ENCODE results near the gene MACROD2.

Gene MACROD2

GRCh38 chr20:16066571-16066970 lies 2071.3 kb downstream of the MACROD2 start:
- H4K20me1 ChIP-seq (ENCODE audit: low read depth, low read length): no peaks in the 10 kb centered on the region
- no peaks in the 10 kb centered on the region for H3K79me2 ChIP-seq (ENCODE audit: insufficient read depth, low read length)
- TF ChIP-seq EZH2phosphoT487 (conservative IDR thresholded peaks at IDR 0.05; ENCODE audit: low read length): no peak
- no peaks in the 10 kb centered on the region for H3K9me2 ChIP-seq (replicated peaks; ENCODE audit: insufficient read depth, low read length)
- H3K27me3 ChIP-seq (ENCODE audit: low read length): no peaks in the 10 kb centered on the region
- H3K27ac ChIP-seq (ENCODE audit: low read depth, low read length): no peak overlapping the region
- H3K9ac ChIP-seq (ENCODE audit: low read length): no peak overlapping the region
- no peaks in the 10 kb centered on the region for H3K9me3 ChIP-seq (ENCODE audit: insufficient read depth, low read length)
- H3K4me2 ChIP-seq (ENCODE audit: low read depth, low read length, poor library complexity, severe bottlenecking): no peak overlapping the region
- no peak overlapping the region for H3K4me3 ChIP-seq (ENCODE audit: insufficient read depth, low read length, poor library complexity, severe bottlenecking)
- H3F3A ChIP-seq (ENCODE audit: insufficient read depth): no peaks in the 10 kb centered on the region
- no peak overlapping the region for H2AFZ ChIP-seq (ENCODE audit: low read depth, low read length, severe bottlenecking)
- no peaks in the 10 kb centered on the region for H3K36me3 ChIP-seq (ENCODE audit: low read length)

GRCh38 chr20:16069389-16070010 lies 2074.2 kb downstream of the MACROD2 start:
- TF ChIP-seq CTCF (IDR thresholded peaks at IDR 0.05; ENCODE audit: insufficient read depth, low read length, poor library complexity, severe bottlenecking) (no peak), EZH2phosphoT487 (conservative IDR thresholded peaks at IDR 0.05; ENCODE audit: low read length) (no peak)
- no peak overlapping the region for H2AFZ ChIP-seq (ENCODE audit: low read depth, low read length, severe bottlenecking)
- H3K79me2 ChIP-seq (ENCODE audit: insufficient read depth, low read length): no peaks in the 10 kb centered on the region
- no peaks in the 10 kb centered on the region for H3F3A ChIP-seq (ENCODE audit: insufficient read depth)
- no peak overlapping the region for H3K27ac ChIP-seq (ENCODE audit: low read depth, low read length)
- H3K4me3 ChIP-seq (ENCODE audit: insufficient read depth, low read length, poor library complexity, severe bottlenecking): no peak overlapping the region
- H3K36me3 ChIP-seq (ENCODE audit: low read length): no peaks in the 10 kb centered on the region
- no peaks in the 10 kb centered on the region for H4K20me1 ChIP-seq (ENCODE audit: low read depth, low read length)
- H3K4me2 ChIP-seq (ENCODE audit: low read depth, low read length, poor library complexity, severe bottlenecking): no peak overlapping the region
- H3K9ac ChIP-seq (ENCODE audit: low read length): no peak overlapping the region
- H3K9me2 ChIP-seq (replicated peaks; ENCODE audit: insufficient read depth, low read length): no peaks in the 10 kb centered on the region
- no peaks in the 10 kb centered on the region for H3K27me3 ChIP-seq (ENCODE audit: low read length)
- no peaks in the 10 kb centered on the region for H3K9me3 ChIP-seq (ENCODE audit: insufficient read depth, low read length)

DNA sequence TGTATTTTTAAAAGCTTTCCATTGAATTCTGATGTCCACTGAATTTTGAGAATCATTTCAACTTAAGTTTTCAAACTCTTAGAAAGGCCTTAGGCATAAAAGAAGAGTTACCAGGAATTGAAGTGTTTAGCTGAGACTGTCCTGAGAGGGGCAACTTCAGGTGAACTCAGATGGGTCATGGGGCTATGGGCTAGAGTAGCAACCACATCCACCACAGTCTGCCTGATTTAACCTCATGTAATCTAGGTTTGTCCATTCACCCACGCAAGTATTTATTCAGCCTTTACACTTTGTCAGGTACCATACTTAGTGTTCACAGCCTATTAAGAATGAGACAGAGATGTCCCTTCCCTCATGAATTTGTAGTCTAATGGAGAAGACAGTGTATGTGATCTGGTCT lies 2076.9 kb downstream of the MACROD2 start:
- Histone ChIP-seq H3K9me2 (replicated peaks; ENCODE audit: insufficient read depth, low read length) (no peaks in the 10 kb centered on the region), H3K27ac (ENCODE audit: low read depth, low read length) (no peak overlapping the region), H2AFZ (ENCODE audit: low read depth, low read length, severe bottlenecking) (no peak overlapping the region), H3K9me3 (ENCODE audit: insufficient read depth, low read length) (no peaks in the 10 kb centered on the region), H3K36me3 (ENCODE audit: low read length) (no peaks in the 10 kb centered on the region), H3K27me3 (ENCODE audit: low read length) (no peaks in the 10 kb centered on the region), H4K20me1 (ENCODE audit: low read depth, low read length) (no peaks in the 10 kb centered on the region), H3F3A (ENCODE audit: insufficient read depth) (no peaks in the 10 kb centered on the region), H3K4me3 (ENCODE audit: insufficient read depth, low read length, poor library complexity, severe bottlenecking) (no peak overlapping the region), H3K9ac (ENCODE audit: low read length) (no peak overlapping the region), H3K79me2 (ENCODE audit: insufficient read depth, low read length) (no peaks in the 10 kb centered on the region), H3K4me2 (ENCODE audit: low read depth, low read length, poor library complexity, severe bottlenecking) (no peak overlapping the region)
- no peak for TF ChIP-seq CTCF (IDR thresholded peaks at IDR 0.05; ENCODE audit: insufficient read depth, low read length, poor library complexity, severe bottlenecking)
- TF ChIP-seq EZH2phosphoT487 (conservative IDR thresholded peaks at IDR 0.05; ENCODE audit: low read length): no peak

DNA sequence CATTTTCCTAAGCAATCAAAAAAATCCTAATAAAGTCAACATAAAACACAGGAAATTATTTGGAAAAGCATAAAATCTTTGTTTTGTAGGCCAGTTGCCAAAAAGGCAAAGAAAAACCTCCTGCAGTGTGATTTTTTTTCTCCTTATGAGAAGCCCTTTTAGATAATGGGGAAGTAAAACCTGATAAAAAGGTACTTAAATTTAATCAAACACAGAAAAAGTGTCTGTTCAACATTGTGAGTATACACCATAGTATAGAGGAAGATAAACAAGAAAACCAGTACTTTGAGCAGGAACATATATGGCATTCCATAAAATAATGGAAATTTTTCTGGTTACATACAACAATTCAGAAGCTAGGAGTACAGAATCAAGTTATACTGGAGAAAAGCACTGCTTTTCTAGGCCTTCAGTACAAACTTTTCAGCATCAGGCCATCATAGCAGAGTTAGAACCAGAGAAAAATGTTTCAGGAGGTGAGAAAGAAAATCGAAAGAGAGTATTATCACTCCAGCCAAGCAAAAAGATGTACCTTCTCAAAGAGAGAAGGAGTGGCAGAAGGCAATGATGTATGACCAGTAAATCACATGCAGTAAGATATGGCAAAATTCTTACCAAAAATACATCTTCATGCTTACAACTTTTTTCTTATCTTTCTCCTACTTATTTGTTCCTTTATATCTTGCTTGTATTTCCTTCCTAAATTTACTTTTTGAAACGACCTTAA lies 2083.0 kb downstream of the MACROD2 start:
- no peak overlapping the region for H2AFZ ChIP-seq (ENCODE audit: low read depth, low read length, severe bottlenecking)
- no peaks in the 10 kb centered on the region for H4K20me1 ChIP-seq (ENCODE audit: low read depth, low read length)
- H3K79me2 ChIP-seq (ENCODE audit: insufficient read depth, low read length): no peaks in the 10 kb centered on the region
- no peak overlapping the region for H3K4me3 ChIP-seq (ENCODE audit: insufficient read depth, low read length, poor library complexity, severe bottlenecking)
- TF ChIP-seq EZH2phosphoT487 (conservative IDR thresholded peaks at IDR 0.05; ENCODE audit: low read length): no peak
- TF ChIP-seq CTCF (IDR thresholded peaks at IDR 0.05; ENCODE audit: insufficient read depth, low read length, poor library complexity, severe bottlenecking): no peak
- H3K9me3 ChIP-seq (ENCODE audit: insufficient read depth, low read length): no peaks in the 10 kb centered on the region
- H3K36me3 ChIP-seq (ENCODE audit: low read length): no peaks in the 10 kb centered on the region
- no peak overlapping the region for H3K27ac ChIP-seq (ENCODE audit: low read depth, low read length)
- no peak overlapping the region for H3K9ac ChIP-seq (ENCODE audit: low read length)
- H3K9me2 ChIP-seq (replicated peaks; ENCODE audit: insufficient read depth, low read length): no peaks in the 10 kb centered on the region
- H3K4me2 ChIP-seq (ENCODE audit: low read depth, low read length, poor library complexity, severe bottlenecking): no peak overlapping the region
- H3F3A ChIP-seq (ENCODE audit: insufficient read depth): no peaks in the 10 kb centered on the region
- no peaks in the 10 kb centered on the region for H3K27me3 ChIP-seq (ENCODE audit: low read length)
